GM19023 (cell line): ENCODE results near the gene GRIK4.
"Not testable (repeated sequence)": the region's sequence is repeated elsewhere in the genome, so short reads cannot be mapped to it uniquely, and the experiment has no call there.

Experiments used
- ATAC-seq: cut with Tn5 transposase; IDR thresholded peaks from one replicate; pipeline ENCODE4 v1.9.1; 2021; ENCODE audit warnings: mild to moderate bottlenecking, moderate library complexity; ENCODE audit not compliant: unreplicated experiment

Gene GRIK4

GRCh38 chr11:120769906-120770305 is 258.4 kb downstream of the GRIK4 start:
- no peak for ATAC-seq

DNA sequence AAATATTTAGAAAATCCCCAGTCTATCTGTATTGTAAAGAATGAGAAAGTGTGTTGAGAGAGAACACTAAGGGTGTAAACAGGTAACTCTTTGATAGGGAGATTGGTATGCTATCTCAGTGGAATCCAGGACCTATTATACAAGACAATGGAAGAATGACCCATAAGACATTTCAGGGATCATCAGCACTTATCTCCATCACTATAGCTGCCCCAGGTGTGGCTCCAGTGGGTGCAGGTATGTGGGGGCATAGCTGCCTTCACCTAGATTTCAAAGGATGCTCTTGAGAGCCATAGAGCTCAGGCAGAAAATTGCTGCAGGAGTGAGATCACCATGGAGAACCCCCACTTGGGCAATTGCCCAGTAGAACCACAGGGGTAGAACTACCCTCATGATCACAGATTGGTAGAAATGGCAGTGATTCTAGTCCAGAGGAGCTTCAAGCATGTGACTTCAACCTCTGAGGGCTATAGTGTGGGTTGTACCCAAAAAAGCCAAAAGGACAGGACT is 260.1 kb downstream of the GRIK4 start:
- no peak for ATAC-seq

- peak; percentile 86 for ATAC-seq
Measured at GRCh38 chr11:120773501-120774031, 262.0 kb downstream of the GRIK4 start.

- ATAC-seq = no peak
Measured at GRCh38 chr11:120774591-120775386, 263.2 kb downstream of the GRIK4 start.

DNA sequence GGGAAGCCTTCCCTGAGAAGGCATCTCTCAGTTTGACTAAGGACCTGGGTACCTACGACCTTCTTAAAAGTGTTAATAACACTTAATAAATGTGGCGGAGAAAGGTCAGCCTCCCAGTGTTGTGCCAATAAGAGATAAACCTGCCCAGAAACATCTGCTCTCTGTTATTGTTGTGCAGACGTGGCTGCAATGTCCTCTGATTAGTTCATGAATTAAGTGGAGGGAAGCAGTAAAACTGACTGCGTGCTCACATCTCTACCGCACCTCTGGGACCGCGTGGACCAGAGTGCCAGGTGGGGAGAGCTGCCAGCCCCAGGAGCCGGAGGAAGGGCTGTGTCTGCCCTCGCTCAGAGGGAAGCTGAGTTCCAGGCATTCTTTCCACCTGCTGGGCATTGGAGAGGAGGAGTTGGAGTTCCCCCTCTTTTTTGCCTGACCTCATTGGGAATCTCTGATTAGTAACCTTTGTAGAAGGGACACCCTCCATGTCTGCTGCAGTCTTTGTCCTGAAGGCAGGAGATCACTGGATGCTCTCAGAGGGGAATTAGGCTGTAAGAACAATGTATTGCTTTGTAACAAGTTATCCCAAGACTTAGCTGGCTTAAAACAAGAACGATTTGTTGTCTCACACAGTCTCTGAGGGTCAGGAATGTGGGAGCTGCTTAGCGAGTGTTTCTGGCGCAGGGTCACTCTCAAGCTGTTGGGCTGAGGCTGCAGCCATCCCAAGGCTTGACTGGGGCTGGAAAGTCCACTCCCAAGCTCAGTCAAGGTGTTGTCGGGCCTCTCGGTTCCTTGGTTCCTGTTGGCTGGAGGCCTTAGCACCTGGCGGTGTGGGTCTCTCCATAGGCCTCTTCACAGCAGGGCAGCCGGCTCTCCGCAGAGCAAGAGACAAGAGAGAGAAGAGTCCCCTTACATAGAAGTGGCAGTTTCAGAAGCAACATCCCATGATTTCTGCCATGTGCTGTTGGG is 264.7 kb downstream of the GRIK4 start:
- no peak for ATAC-seq

- ATAC-seq = no peak
Measured at GRCh38 chr11:120778685-120779490, 267.3 kb downstream of the GRIK4 start.

GRCh38 chr11:120780239-120780638 is 268.7 kb downstream of the GRIK4 start:
- no peak for ATAC-seq

DNA sequence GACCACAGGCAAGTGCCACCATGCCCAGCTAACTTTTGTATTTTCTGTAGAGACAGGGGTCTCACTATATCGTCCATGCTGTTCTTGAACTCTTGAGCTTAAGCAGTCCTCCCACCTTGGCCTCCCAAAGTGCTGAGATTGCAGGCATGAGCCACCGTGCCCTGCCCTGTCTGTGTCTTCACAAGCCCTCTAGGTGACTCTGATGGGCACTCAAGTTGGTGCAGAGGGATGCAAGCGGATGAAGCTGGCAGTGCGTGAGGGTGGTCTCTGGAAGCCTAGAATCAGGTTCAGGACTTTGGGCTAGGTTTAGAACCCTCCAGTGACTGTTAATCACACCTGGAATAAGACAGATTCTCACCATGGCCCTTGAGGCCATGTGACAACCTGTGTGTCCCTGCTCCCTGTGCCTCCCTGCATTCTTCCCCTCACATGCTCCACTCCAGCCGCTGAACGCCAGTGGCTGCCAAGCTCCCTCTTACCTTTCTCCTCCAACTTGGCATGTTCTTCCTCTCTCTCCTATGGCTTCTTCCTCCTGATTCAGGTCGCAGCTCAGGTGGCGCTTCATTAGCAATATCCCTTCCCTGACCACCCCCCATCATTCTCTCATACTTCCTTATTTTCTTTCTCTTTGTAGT is 270.1 kb downstream of the GRIK4 start:
- no peak for ATAC-seq

DNA sequence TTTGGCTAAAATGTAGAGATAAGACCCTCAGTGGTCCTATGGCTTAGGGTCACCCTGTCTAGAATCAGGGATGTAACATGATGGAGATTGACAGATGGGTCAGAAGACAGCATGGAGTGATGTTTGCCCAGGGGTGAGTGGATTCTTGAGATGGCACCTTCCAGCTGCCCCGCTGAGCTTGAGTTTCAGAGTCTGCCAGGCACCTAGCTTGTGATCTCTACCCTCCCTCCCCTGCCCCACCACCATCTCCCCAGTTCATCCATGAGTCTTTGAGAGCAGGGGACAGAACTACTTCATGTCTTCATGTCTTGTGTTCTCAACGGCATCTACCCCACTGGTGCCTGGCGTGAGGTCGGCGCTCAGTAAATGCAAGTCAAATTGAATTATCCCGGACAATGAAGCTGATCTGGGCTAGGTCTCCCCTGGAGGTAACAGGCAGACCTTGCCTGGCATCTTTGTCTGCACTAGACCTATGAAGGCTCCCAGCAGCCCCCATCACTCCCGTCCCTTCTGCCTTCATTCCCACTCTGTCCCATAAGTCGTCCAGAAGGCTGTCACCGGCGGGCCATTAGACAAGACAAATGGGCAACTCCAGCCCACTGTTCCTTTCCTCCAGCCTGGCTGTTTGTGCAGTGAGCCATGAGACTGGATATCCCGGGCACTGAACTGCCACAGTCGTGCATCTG is 273.2 kb downstream of the GRIK4 start:
- ATAC-seq = no peak

DNA sequence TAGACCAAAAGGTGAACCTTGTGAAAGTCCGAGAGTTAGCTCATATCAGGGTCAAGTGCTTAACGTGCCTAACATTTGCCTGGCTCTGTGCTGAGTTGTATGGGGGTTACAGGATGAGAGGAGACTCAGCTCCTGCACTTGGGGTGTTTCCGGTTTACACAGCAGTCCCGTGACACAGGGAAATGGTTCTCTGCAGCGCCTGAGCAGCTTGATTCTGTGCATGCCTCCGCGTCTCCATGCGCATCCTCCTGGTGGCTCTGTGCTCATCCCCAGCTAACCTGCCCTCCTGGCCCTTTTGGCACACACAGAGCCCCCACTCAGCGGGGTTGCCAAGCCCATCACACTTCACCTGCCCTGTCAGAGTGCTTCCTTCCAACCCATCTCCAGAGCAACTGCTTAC is 274.0 kb downstream of the GRIK4 start:
- ATAC-seq = no peak

DNA sequence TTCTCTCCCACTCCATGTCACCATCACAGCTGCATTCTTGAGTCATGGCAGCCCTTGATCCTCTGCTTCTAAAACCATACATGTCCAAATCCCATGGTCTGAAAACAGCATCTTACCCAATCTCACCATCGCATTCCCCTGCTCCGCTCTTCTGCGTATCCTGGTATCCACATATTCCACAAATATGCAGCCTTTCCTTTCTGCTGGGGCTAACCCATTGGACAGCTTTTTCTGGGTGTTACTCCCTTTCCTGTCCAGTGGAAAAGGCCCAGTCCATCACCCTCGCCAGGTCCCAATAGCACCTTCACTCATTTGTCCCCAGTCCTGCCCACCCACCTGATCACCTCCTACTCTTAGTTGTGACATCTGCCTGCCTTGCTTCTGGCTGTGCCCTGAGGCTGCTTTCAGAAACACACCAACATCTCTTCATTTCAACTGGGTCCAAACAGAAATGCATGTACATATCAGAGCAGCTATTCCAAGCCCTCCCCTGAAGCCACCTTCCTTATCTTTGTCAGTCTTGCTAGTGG is 274.7 kb downstream of the GRIK4 start:
- ATAC-seq = no peak

DNA sequence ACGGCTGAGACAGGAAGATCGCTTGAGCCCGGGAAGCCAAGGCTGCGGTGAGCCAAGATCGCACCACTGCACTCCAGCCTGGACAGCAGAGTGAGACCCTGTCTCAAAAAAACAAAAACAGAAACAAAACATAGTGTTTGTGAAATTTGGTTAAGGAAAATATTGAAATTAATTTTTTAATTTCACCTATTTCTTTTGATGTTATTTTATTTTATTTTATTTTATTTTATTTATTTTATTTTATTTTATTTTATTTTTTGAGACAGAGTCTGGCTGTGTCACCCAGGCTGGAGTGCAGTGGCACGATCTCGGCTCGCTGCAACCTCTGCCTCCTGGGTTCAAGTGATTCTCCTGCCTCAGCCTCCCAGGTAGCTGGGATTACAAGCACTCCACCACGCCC is 275.7 kb downstream of the GRIK4 start:
- ATAC-seq = not testable (repeated sequence)

- no peak for ATAC-seq
Measured at GRCh38 chr11:120789391-120789790, 277.8 kb downstream of the GRIK4 start.

GRCh38 chr11:120792306-120792705 is 280.8 kb downstream of the GRIK4 start:
- no peak for ATAC-seq

DNA sequence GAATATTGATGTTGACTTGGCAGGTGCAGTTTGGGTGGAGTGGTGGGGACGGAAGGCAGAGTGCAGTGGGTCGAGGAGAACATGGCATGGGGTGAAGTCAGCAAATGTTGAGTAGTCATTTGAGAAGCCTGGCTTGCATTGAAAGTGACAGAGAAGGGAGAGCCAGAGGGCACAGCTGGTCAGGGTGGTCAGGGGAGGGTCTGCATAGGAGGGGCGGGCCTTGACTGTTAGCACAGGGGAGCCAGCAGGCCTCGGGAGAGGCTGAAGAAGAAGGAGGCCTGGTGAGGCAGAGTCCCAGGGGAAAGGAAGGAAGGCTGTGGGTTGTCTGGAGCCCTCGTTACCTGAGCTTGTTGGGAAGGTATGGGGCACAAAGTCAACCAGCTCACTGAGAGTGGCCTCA is 281.6 kb downstream of the GRIK4 start:
- no peak for ATAC-seq

DNA sequence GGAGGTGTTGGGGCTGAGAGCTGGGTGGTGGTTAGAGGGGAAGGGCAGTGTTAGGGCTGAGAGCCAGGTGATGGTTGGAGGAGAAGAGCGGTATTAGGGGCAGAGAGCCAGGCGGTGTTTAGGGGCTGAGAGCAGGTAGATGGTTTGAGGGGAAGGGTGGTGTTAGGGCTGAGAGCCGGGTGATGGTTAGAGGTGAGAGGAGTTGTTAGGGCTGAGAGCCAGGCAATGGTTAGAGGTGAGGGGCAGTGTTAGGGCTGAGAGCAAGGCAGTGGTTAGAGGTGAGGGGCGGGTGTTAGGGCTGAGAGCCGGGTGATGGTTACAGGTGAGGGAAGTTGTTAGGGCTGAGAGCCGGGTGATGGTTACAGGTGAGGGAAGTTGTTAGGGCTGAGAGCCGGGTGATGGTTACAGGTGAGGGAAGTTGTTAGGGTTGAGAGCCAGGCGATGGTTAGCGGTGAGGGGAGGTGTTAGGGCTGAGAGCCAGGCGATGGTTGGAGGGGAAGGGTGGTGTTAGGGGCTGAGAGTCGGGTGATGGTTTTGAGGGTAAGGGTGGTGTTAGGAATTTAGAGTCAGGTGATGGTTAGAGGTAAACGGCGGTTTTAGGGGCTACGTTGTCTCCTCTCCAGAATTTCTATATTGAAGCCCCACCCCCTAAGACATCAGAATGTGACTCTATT is 282.4 kb downstream of the GRIK4 start:
- no peak for ATAC-seq

- ATAC-seq = no peak
Measured at GRCh38 chr11:120794748-120795147, 283.2 kb downstream of the GRIK4 start.

DNA sequence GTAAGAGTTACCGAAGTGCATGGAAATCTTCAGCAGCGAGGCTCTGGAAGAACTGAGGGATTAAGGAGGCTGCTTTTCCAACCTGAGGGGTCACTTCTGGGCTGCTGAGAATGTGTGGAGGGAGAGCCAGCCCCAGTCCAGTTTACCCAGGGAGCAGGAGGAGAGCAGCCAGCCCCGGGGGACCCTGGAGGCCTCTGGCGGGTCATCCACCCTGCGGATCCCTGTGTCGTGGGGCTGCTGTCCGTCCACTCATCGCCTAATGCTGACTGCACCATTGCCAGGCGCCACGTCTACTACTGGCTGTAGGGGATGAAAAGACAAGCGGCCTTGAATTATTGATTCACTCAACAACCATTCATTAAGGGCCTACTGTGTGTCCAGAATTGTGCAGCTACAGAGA is 283.6 kb downstream of the GRIK4 start:
- no peak for ATAC-seq

- ATAC-seq = no peak
Measured at GRCh38 chr11:120797143-120797542, 285.6 kb downstream of the GRIK4 start.
